ENCODE results near the gene ANKRD16. TPM values are rescaled to one million over a fixed set of nuclear protein-coding genes. Genes with fewer than 3 reads are reported as not detected.

Gene ANKRD16
- total and polyA plus RNA-seq, 2 donors from 2014 or later: 6.7 to 7.1 TPM

GRCh38 chr10:5929442-5929841, 39.7 kb upstream of the ANKRD16 start:
- H3K9ac ChIP-seq (ENCODE audit: low read length in 3 of 3): no peak overlapping the region
- no peaks in the 10 kb centered on the region for H3K9me3 ChIP-seq (ENCODE audit: control insufficient read depth in 2 of 3, insufficient read depth in 1 of 3, low read length in 3 of 3)
- no peak overlapping the region for H3K27ac ChIP-seq (ENCODE audit: low read depth in 2 of 2, low read length in 2 of 2)
- H3K27me3 ChIP-seq (ENCODE audit: control insufficient read depth, insufficient read depth, low read length): no peaks in the 10 kb centered on the region
- intact Hi-C loops (cut with DNase I): no loop called here
- no peak for TF ChIP-seq CTCF (IDR thresholded peaks at IDR 0.05; ENCODE audit: borderline replicate concordance, extremely low read depth, insufficient read depth)
- no peak for DNase-seq
- H3K4me1 ChIP-seq (ENCODE audit: control insufficient read depth in 2 of 3, insufficient read depth in 2 of 3, low read depth in 1 of 3, low read length in 3 of 3): no peaks in the 10 kb centered on the region
- peaks cover 2 to 67% (median 19%) of the 10 kb centered on the region in 3 donors for H3K36me3 ChIP-seq (ENCODE audit: control insufficient read depth in 2 of 3, insufficient read depth in 3 of 3, low read length in 3 of 3)
- no peak for FAIRE-seq
- H3K4me3 ChIP-seq (ENCODE audit: low read length in 3 of 3): no peak overlapping the region

DNA sequence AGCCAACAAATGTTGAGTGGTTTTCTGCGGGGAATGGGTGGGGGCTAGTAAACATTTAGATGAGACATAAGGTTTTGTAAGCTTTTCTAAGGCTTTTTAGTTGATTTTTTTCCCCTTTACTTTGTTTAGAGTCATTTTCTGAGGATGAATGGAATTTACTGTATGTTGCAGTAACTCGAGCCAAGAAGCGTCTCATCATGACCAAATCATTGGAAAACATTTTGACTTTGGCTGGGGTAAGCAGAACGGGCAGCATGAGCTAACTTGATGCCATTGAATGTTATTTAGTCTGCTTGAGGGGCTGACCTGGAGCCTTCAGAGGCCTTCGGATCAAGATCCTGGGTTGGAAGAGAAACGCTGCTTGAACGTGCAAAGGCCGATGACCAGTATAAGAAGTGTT, 37.6 kb upstream of the ANKRD16 start:
- FAIRE-seq (no peak), DNase-seq (no peak)
- Histone ChIP-seq H3K9ac (ENCODE audit: low read length in 3 of 3) (no peak overlapping the region), H3K36me3 (ENCODE audit: control insufficient read depth in 2 of 3, insufficient read depth in 3 of 3, low read length in 3 of 3) (peaks cover 2 to 77% (median 35%) of the 10 kb centered on the region in 3 donors), H3K9me3 (ENCODE audit: control insufficient read depth in 2 of 3, insufficient read depth in 1 of 3, low read length in 3 of 3) (no peaks in the 10 kb centered on the region), H3K27ac (ENCODE audit: low read depth in 2 of 2, low read length in 2 of 2) (no peak overlapping the region), H3K27me3 (ENCODE audit: control insufficient read depth, insufficient read depth, low read length) (no peaks in the 10 kb centered on the region), H3K4me3 (ENCODE audit: low read length in 3 of 3) (no peak overlapping the region), H3K4me1 (ENCODE audit: control insufficient read depth in 2 of 3, insufficient read depth in 2 of 3, low read depth in 1 of 3, low read length in 3 of 3) (no peaks in the 10 kb centered on the region)
- TF ChIP-seq CTCF (IDR thresholded peaks at IDR 0.05; ENCODE audit: borderline replicate concordance, extremely low read depth, insufficient read depth): no peak
- intact Hi-C loops (cut with DNase I): no loop called here

DNA sequence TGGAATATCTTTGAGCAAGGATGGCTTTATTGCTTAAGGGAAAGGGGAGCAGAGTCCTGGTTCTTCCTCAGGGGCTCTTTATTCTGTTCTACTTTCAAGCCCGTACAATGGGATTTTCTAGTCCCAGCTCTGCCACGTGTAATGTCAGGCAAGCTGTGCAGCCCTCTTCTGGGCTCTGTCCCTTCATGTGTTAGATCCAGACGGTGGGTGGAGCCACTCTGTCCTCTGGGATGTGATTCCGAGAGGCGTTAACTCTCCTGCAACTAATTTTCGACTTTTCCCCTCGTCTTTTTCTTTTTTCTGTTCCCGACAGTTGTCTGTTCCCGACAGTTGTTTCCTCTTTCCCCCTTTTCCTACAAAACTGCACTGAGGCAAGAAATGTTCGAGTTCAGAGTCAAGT, 35.2 kb upstream of the ANKRD16 start:
- peaks cover 4 to 90% (median 53%) of the 10 kb centered on the region in 3 donors for H3K36me3 ChIP-seq (ENCODE audit: control insufficient read depth in 2 of 3, insufficient read depth in 3 of 3, low read length in 3 of 3)

More for the DNA sequence above, 35.2 kb upstream of the ANKRD16 start:
- Histone ChIP-seq H3K4me3 (ENCODE audit: low read length in 3 of 3) (no peak overlapping the region), H3K27ac (ENCODE audit: low read depth in 2 of 2, low read length in 2 of 2) (no peak overlapping the region), H3K4me1 (ENCODE audit: control insufficient read depth in 2 of 3, insufficient read depth in 2 of 3, low read depth in 1 of 3, low read length in 3 of 3) (no peaks in the 10 kb centered on the region), H3K9me3 (ENCODE audit: control insufficient read depth in 2 of 3, insufficient read depth in 1 of 3, low read length in 3 of 3) (no peaks in the 10 kb centered on the region), H3K9ac (ENCODE audit: low read length in 3 of 3) (no peak overlapping the region), H3K27me3 (ENCODE audit: control insufficient read depth, insufficient read depth, low read length) (no peaks in the 10 kb centered on the region)
- FAIRE-seq (no peak), DNase-seq (no peak)
- intact Hi-C loops (cut with DNase I): no loop called here
- no peak for TF ChIP-seq CTCF (IDR thresholded peaks at IDR 0.05; ENCODE audit: borderline replicate concordance, extremely low read depth, insufficient read depth)

Measured in kidney (tissue), 14 donors.